ENCODE measurements around the gene RALGAPA1. TPM values are rescaled to one million over a fixed set of nuclear protein-coding genes. Genes with fewer than 3 reads are reported as not detected.
"Not testable (repeated sequence)": the region's sequence is repeated elsewhere in the genome, so short reads cannot be mapped to it uniquely, and the experiment has no call there.

RALGAPA1 gene
- total RNA-seq, 2 experiments from 2014 or later = 29.5 to 31.7 TPM

GRCh38 chr14:35835208-35835982, 26.3 kb upstream of the RALGAPA1 start:
- Mint-ChIP-seq H3K27me3 (ENCODE audit: low read depth) (no peaks in the 10 kb centered on the region), H3K27ac (no peak overlapping the region), H3K4me3 (no peak overlapping the region), H3K9me3 (ENCODE audit: insufficient read depth) (no peaks in the 10 kb centered on the region), H3K4me1 (ENCODE audit: low read depth) (no peaks in the 10 kb centered on the region), H3K36me3 (ENCODE audit: low read depth) (peaks cover 43% of the 10 kb centered on the region)
- ChIA-PET CTCF (interaction anchor here (1.6 to 2.0 kb wide), 2 partner anchors 9 to 13 kb away, joined by 5 to 14 read pairs; partner anchors contain the start of gene BRMS1L), POLR2A (interaction anchor here (1.8 kb wide), 1 partner anchor 9 kb away, joined by 6 read pairs; the partner anchor contains the start of gene BRMS1L)
- no peak for DNase-seq
- no peak for ATAC-seq

- no peak for ATAC-seq
- Mint-ChIP-seq H3K9me3 (ENCODE audit: insufficient read depth) (no peaks in the 10 kb centered on the region), H3K27ac (no peak overlapping the region), H3K36me3 (ENCODE audit: low read depth) (peaks cover 6% of the 10 kb centered on the region), H3K4me1 (ENCODE audit: low read depth) (peaks cover 21% of the 10 kb centered on the region), H3K4me3 (no peak overlapping the region), H3K27me3 (ENCODE audit: low read depth) (no peaks in the 10 kb centered on the region)
- DNase-seq = no peak
- POLR2A ChIA-PET = no interaction called here
- CTCF ChIA-PET = no interaction called here
Observed at GRCh38 chr14:35829449-35829848, 20.4 kb upstream of the RALGAPA1 start.

GRCh38 chr14:35827678-35828472, 18.8 kb upstream of the RALGAPA1 start:
- no peaks in the 10 kb centered on the region for H3K27me3 Mint-ChIP-seq (ENCODE audit: low read depth)
- no peak overlapping the region for H3K27ac Mint-ChIP-seq
- no peak for ATAC-seq
- peak overlapping the region; percentile 77 for H3K4me3 Mint-ChIP-seq
- no peak for DNase-seq
- peaks cover 21% of the 10 kb centered on the region for H3K4me1 Mint-ChIP-seq (ENCODE audit: low read depth)
- CTCF ChIA-PET = interaction anchor here (0.8 kb wide), 1 partner anchor 52 kb away, joined by 3 read pairs; no protein-coding TSS in a partner anchor
- peaks cover 4% of the 10 kb centered on the region for H3K36me3 Mint-ChIP-seq (ENCODE audit: low read depth)
- POLR2A ChIA-PET = interaction anchor here (0.6 kb wide), 1 partner anchor 660 kb away, joined by 4 read pairs; no protein-coding TSS in a partner anchor
- no peaks in the 10 kb centered on the region for H3K9me3 Mint-ChIP-seq (ENCODE audit: insufficient read depth)

- Mint-ChIP-seq H3K4me3 (peak overlapping the region; percentile 77), H3K4me1 (ENCODE audit: low read depth) (peaks cover 24% of the 10 kb centered on the region), H3K36me3 (ENCODE audit: low read depth) (peaks cover 4% of the 10 kb centered on the region), H3K9me3 (ENCODE audit: insufficient read depth) (no peaks in the 10 kb centered on the region), H3K27me3 (ENCODE audit: low read depth) (no peaks in the 10 kb centered on the region), H3K27ac (peak overlapping the region; percentile 70)
- ATAC-seq (no peak), DNase-seq (no peak)
- ChIA-PET CTCF (interaction anchor here (0.8 to 2.5 kb wide), 5 partner anchors 8 to 107 kb away, joined by 3 to 14 read pairs (median 11); no protein-coding TSS in a partner anchor), POLR2A (interaction anchor here (0.5 to 1.7 kb wide), 3 partner anchors 8 to 704 kb away, joined by 3 to 6 read pairs (median 3); partner anchors contain the start of gene PRORP)
Observed at GRCh38 chr14:35826952-35827416, 17.9 kb upstream of the RALGAPA1 start.

GRCh38 chr14:35826218-35826951, 17.3 kb upstream of the RALGAPA1 start, which contains the start of gene BRMS1L:
TSS of gene BRMS1L (plus strand) at chr14:35826338. CDS start at chr14:35826517, 179 bp downstream.
- ATAC-seq = peak; percentile 98
- ChIA-PET CTCF (interaction anchor here (0.6 to 2.5 kb wide), 10 partner anchors 9 to 108 kb away, joined by 3 to 14 read pairs (median 4); partner anchors contain the start of gene RALGAPA1), POLR2A (interaction anchor here (0.5 to 1.7 kb wide), 7 partner anchors 9 to 704 kb away, joined by 3 to 6 read pairs (median 3); partner anchors contain the start of genes PRORP and RALGAPA1)
- peaks cover 26% of the 10 kb centered on the region for H3K4me1 Mint-ChIP-seq (ENCODE audit: low read depth)
- DNase-seq = peak; percentile 98
- H3K36me3 Mint-ChIP-seq (ENCODE audit: low read depth) = no peaks in the 10 kb centered on the region
- no peaks in the 10 kb centered on the region for H3K27me3 Mint-ChIP-seq (ENCODE audit: low read depth)
- peak within 1 kb of the TSS; percentile 77 for H3K4me3 Mint-ChIP-seq
- peak within 1 kb of the TSS; percentile 73 for H3K27ac Mint-ChIP-seq
- H3K9me3 Mint-ChIP-seq (ENCODE audit: insufficient read depth) = no peaks in the 10 kb centered on the region

GRCh38 chr14:35825968-35826217, 16.8 kb upstream of the RALGAPA1 start:
- Mint-ChIP-seq H3K4me3 (peak overlapping the region; percentile 77), H3K27ac (peak overlapping the region; percentile 73), H3K9me3 (ENCODE audit: insufficient read depth) (no peaks in the 10 kb centered on the region), H3K27me3 (ENCODE audit: low read depth) (no peaks in the 10 kb centered on the region), H3K36me3 (ENCODE audit: low read depth) (no peaks in the 10 kb centered on the region), H3K4me1 (ENCODE audit: low read depth) (peaks cover 26% of the 10 kb centered on the region)
- ATAC-seq = no peak
- POLR2A ChIA-PET = interaction anchor here (0.8 to 1.7 kb wide), 5 partner anchors 8 to 703 kb away, joined by 3 to 6 read pairs (median 3); partner anchors contain the start of genes PRORP and RALGAPA1
- CTCF ChIA-PET = interaction anchor here (0.6 to 2.5 kb wide), 9 partner anchors 8 to 108 kb away, joined by 3 to 14 read pairs (median 4); partner anchors contain the start of gene RALGAPA1
- DNase-seq = no peak

GRCh38 chr14:35824446-35825165, 15.5 kb upstream of the RALGAPA1 start:
- H3K27ac Mint-ChIP-seq; ATAC-seq; H3K36me3 Mint-ChIP-seq (ENCODE audit: low read depth); DNase-seq; H3K27me3 Mint-ChIP-seq (ENCODE audit: low read depth); H3K9me3 Mint-ChIP-seq (ENCODE audit: insufficient read depth); POLR2A ChIA-PET: not testable (repeated sequence)
- Mint-ChIP-seq H3K4me1 (ENCODE audit: low read depth) (peaks cover 26% of the 10 kb centered on the region), H3K4me3 (peak overlapping the region; percentile 72)
- CTCF ChIA-PET = interaction anchor here (2.0 to 2.5 kb wide), 2 partner anchors 7 to 11 kb away, joined by 12 to 14 read pairs; no protein-coding TSS in a partner anchor

- POLR2A ChIA-PET = no interaction called here
Observed at GRCh38 chr14:35822501-35822900, 13.4 kb upstream of the RALGAPA1 start.

GRCh38 chr14:35821564-35822411, 12.7 kb upstream of the RALGAPA1 start:
- ATAC-seq = no peak
- Mint-ChIP-seq H3K27ac (no peak overlapping the region), H3K36me3 (ENCODE audit: low read depth) (no peaks in the 10 kb centered on the region), H3K4me1 (ENCODE audit: low read depth) (peaks cover 12% of the 10 kb centered on the region), H3K27me3 (ENCODE audit: low read depth) (no peaks in the 10 kb centered on the region), H3K4me3 (no peak overlapping the region), H3K9me3 (ENCODE audit: insufficient read depth) (no peaks in the 10 kb centered on the region)
- ChIA-PET CTCF (interaction anchor here (0.6 to 1.7 kb wide), 19 partner anchors 12 to 680 kb away, joined by 3 to 5 read pairs (median 3); partner anchors contain the start of gene RALGAPA1), POLR2A (interaction anchor here (0.6 kb wide), 1 partner anchor 1171 kb away, joined by 3 read pairs; no protein-coding TSS in a partner anchor)
- DNase-seq = peak; percentile 37

More at GRCh38 chr14:35822501-35822900, 13.4 kb upstream of the RALGAPA1 start:
- DNase-seq (no peak), ATAC-seq (no peak)
- CTCF ChIA-PET = interaction anchor here (0.7 to 1.7 kb wide), 14 partner anchors 12 to 411 kb away, joined by 3 to 5 read pairs (median 4); partner anchors contain the start of gene RALGAPA1
- Mint-ChIP-seq H3K27me3 (ENCODE audit: low read depth) (no peaks in the 10 kb centered on the region), H3K36me3 (ENCODE audit: low read depth) (no peaks in the 10 kb centered on the region), H3K9me3 (ENCODE audit: insufficient read depth) (no peaks in the 10 kb centered on the region), H3K27ac (no peak overlapping the region), H3K4me3 (no peak overlapping the region), H3K4me1 (ENCODE audit: low read depth) (peaks cover 19% of the 10 kb centered on the region)

All from activated CD8-positive, alpha-beta T cell treated with anti-CD3 and anti-CD28 coated beads, Interleukin-2, amount 10 ng/mL, durations not matched to agents 7 days and 5 days (primary cell).